Occipital lobe (tissue), 2 donors: ENCODE results near the gene C10orf62. TPM values are rescaled to one million over a fixed set of nuclear protein-coding genes. Genes with fewer than 3 reads are reported as not detected.

ENCODE experiments used
- DNase-seq: peaks from one replicate; lab custom pipeline; 2025; lab: John Stamatoyannopoulos, UW
- total RNA-seq: library from RNA; depleted of rRNA; stranded (reverse); fragments of >200 nt; gene quantifications from one replicate; pipeline ENCODE4 v1.2.3, GENCODE V29; 2014

Gene C10orf62
- total RNA-seq, 1 donor from 2014 or later: not detected

DNA sequence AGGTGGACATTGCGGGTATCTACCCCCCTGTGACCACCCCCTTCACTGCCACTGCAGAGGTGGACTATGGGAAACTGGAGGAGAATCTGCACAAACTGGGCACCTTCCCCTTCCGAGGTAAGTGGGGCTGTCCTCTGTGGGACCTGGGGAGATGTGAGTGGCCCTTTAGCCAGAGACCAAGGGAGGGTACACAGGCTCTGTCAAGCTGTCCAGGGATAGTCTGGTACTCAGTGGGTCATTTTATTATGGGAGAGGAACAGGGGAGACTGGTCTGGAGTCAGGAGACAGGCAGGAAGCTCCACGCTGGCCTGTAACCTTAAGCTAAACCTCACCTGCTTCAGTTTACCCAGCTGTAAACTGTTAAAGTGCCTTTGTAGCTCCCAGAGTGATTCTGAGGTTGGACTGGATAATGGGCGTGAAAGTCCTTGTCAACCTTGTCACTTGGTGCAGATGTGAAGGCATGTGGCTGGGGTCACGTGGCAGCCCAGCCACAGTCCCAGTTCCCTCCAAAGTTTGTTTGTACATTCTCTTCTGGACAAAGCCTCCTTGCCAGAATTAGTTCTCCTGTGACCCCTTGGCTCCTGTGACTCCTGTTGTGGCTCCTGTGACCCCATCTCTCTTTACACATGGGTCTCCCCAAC, 4.6 kb upstream of the C10orf62 start:
- no peak for DNase-seq

DNA sequence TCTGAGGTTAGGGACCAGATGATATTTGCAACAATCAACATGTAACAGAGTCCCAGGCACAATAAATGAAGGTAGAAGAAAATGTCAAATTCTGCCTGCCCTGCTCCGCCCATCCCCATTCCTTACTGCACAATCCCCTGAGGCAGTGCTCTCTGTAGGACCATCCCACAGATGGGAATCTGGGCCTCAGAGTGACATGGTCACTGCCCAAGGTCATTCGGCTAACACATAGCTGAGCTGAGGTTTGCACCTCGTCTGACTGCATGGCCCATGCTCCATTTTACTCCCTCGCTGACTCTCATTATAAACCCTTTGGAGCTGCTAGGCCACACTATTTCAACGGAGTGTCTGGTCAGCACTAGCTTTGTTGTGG, 4.1 kb upstream of the C10orf62 start:
- no peak for DNase-seq

DNA sequence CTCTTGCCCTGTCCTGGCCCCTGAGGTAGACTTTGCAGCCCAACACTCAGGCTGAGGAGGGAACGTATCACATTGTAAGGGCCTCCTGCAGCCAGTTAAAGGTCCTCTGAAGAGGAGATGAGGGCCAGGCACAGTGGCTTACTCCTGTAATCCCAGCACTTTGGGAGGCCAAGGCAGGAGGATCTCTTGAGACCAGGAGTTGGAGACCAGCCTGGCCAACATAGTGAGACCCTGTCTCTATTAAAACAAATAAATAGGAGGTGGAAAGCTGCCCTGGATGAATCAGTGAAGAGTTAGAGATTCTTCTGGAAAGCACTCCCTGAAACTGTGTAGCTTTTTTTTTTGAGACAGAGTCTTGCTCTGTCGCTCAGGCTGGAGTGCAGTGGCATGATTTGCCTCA, 2.3 kb upstream of the C10orf62 start:
- DNase-seq: no peak

DNA sequence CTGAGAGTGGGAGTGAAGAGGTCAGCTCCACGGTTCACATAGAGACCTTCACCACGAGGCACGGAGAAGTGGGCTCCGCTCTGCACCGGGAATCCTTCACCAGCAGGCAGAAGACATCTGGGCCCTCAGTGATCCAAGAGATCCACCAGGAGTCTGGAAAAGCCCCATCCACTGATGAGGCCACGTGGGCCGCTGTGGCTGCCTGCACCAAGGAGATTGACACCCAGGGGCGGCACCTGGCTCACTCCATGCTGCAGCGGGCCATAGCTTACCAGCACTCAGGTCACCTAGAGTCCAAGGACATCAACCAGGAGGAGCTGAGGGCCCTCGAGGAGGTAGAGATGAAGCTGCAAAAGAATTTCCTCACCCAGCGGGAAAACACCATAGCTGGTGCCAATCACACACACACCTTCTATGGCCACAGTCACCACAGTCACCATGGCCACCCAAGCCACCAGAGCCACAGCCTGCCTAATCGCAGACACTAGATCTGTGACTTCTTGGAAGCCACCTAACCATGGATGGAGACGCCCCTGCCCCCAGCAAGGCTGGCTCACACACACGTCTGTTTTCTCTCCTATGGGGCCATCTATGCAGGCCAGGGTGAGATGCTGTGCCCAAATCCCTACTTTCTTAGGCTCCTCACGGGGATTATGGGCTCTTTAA, 694 bp downstream of the C10orf62 start:
- no peak for DNase-seq

DNA sequence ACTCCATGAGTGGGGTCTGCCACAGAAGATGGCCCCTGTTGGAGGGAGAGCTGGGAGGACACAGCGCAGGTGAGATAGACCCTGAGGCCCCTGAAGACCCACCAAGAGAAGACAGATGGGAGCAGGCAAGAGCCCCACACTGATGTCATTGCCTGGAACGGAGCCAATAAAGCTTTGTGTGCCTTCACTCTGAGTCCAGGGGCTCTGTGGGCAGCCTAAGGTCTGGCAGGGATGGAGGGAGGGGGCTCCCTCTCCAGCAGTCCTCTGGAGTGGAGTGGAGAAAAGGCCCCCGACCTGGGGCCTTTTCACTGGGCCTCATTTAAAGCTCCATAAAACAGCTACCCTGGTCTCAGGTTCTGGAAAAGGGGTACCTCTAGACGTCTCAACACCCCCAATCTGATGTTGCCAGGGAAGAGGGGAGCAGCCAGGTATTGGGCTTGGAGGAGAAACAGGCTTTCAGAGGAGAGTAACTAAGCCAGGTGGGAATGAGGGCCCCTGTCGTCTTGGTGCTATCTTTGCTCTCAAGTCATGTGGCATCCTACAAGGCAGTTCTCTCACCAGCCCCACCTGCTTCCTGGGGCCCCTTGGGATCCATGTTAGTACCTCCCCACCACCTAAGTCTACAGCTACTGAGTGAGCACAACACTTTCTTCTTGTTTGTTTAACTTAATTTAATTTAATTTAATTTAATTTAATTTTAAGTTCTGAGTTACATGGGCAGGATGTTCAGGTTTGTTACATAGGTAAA, 1.4 kb downstream of the C10orf62 start:
- no peak for DNase-seq

DNA sequence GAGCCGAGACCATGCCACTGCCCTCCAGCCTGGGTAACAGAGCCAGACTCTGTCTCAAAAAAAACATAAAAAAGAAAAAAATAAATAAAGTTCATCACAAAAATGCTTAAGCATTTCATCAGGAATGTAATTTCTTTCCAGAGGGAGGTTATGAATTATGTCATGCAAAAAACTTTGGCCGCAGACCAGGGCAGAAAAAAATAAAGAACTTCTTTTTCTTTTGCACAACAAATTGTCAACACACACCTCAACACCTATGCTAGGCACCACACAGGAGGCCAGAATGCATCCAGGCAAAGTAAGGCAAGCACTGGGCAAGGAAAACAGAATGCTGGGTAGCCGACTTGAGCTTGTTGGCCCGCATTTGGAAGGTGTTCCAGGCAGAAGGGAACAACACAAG, 3.9 kb downstream of the C10orf62 start:
- DNase-seq: no peak

DNA sequence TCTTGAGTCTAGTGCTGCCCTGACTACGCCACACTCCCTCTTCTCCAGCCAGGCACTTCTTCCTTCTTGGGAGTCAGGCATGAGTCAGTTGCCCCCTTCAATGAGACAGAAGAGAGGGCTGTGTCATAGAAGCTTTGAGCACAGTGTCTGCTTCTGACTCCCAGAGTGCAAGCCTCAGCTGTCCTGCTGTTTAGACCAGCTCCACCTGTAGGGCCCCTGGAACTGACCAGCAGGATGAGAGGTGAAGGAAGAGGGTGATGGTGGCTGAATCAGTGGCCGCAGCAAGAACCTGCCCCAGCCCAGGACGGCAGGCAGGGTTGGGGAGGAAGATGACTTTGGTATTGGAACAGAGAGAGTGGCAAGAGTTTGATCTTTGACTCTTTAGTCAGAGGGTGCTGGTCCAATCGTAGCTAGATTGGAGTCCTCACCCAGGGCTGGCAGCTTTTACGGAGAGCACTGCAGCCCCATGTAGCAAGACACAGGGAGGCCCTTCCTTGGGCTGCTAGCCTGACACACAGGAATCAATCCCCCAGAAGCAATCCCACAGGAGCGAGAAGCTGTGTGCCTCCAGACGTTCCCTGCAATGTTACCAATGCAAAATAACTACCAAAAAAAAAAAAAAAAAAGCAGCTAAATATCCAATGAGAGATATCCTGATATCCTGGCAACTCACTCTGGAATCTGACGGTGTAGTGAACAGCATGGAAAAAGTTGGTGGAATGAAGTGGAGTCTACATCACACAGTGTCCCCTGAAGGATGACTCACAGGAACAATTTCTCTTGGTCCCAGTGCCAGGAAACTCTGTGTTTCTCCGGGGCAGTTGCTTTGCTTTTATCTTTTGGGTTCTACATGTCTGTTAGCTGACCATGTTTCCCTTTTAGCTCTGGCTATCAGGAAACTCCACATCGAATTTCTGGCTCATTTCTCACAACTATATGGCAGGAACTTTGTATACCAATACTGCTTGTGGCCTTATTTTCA, 6.9 kb downstream of the C10orf62 start:
- peak; percentile 31 for DNase-seq

DNA sequence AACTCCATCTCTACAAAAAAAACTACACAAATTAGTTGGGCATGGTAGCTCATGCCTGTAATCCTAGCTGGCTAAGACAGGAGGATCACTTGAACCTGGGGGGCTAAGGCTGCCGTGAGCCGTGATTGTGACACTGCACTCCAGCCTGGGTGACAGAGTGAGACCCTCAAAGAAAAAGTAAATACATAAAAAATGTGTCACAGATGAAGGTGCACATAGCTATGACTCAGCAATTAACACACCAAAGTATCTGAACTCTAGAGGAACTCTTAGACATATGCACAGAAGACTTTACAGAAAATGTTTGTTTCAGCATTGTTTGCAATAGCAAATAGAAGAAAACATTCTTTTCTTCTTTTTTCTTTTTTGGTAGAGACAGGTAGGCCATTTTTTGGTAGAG, 8.3 kb downstream of the C10orf62 start:
- DNase-seq: no peak

DNA sequence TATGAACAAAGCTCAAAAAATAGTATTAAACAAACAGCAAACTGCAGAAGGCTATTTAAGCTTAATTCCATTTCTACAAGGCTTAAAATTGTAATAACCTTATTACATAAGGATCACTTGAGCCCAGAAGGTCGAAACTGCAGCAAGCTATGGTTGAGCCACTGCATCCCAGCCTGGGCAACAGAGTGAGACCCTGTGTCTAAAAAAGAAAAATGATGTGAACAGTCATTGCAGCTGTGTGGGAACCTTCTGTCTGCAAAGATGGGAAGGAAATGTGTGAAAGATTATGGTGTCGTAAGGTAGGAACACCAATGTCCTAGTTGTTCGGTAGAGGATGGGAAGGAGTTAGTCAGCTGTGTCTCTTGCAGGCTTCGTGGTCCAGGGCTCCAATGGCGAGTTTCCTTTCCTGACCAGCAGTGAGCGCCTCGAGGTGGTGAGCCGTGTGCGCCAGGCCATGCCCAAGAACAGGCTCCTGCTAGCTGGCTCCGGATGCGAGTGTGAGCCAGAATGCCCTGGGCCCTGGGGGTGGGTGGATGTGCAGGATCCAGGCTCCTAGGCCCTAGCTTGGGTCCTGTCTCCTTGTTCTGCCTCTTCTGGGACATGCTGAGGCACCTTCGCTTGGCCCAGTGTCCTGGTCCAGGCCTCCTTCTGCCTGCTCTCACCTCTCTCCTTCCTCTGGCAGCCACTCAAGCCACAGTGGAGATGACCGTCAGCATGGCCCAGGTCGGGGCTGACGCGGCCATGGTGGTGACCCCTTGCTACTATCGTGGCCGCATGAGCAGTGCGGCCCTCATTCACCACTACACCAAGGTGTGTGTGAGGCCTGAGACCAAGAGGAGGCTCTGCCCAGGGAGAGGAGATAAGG, 9.1 kb downstream of the C10orf62 start:
- no peak for DNase-seq

DNA sequence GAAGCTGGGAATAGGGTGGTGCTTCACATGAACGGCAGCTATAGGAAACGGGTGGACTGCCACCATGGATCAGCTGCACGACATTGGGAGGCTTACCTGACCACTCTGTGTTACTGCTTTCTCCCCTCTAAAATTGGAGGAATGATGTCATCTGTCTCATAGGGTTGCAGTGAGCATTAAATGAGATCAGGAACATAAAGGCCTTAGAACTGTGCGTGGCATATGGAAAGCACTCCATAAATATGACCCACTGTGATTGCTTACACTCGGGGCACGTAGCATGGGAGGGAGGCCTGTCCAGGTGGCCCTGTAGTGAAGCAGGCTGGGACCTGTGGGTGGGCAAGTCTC, 9.7 kb downstream of the C10orf62 start:
- DNase-seq: no peak

DNA sequence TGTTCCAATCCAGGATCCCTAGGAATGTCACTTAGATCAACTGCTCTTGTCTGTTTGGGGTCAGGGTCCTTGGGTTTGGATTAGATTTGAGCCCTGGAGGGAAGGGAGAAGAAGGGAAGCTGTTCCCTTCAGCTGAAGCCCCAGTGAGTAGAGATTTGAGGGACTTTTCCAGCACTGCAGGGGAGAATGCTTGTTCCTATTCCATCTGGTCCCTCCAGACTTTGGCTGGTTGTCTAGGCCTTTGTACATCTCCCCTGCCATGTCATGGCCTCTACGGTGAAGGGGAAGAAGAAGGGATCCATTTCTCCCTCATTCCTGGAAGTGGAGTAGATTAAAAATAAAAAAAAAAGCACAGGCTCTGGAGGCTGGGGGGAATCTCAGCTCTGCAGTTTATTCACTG, 11.1 kb downstream of the C10orf62 start:
- DNase-seq: no peak

DNA sequence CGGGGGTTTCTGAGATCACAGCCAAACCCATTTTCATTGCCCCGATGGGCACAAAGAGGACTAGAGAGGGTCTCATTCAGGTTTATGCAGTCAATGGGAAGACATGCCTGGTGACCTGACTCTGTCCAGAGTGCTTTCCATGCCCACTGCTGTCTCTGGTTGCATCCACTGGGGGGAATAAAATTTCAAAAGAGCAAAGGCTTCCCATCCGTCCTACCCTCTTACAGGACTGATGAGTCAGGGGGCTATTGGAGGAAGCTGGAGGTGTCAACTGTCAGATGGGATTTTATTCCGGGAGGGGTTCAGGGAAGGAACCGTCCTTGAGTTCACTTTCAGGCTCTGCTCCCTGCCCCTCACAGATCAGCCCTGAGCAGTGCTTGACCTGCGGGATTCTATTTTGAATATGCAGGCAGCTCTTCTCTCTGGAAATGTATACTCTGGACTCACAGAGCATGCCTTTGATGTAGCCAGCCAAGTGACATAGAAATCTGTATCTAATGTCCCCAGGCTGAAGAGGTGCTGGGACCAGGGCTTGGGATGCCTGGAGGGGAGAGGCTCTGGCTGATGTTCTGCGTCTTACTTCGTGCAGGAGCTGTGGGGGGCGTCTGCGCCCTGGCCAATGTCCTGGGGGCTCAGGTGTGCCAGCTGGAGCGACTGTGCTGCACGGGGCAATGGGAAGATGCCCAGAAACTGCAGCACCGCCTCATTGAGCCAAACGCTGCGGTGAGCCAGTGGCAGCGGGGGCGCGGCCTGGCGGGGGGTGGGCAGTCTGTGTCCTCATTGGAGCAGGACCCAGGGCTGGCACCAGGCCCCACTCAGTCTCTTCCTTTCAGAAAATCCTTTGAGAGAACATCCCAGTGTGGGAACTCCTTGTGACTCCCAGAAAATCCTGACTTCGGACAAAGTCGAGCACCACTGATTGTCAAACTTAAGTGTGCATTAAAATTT, 12.0 kb downstream of the C10orf62 start:
- no peak for DNase-seq

DNA sequence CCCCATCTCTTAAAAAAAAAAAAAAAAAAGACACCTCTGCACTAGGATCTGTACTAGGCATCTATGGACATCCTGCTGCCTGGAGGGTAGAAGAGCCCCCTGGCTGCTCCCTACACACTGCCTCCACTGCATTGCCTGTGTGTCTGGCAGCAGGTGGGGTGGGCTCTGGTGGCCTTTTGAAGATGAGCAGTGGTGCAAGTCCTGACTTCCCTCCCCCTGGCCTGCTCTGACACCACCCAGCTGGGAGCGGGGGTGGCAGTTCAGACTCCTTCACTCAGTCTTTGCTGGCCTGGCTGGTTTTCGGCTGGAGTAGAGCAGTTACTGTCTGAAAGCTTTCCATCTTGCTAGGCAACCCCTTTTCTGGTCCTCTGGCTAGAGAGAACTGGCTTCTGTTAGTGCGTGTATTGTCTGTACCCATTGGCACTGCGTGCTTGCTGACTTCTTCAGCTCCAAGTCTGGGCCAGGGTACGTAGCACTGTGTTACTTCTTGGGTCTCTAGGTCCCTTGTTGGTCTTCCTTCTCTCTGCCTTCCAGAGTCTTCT, 17.6 kb downstream of the C10orf62 start:
- no peak for DNase-seq

DNA sequence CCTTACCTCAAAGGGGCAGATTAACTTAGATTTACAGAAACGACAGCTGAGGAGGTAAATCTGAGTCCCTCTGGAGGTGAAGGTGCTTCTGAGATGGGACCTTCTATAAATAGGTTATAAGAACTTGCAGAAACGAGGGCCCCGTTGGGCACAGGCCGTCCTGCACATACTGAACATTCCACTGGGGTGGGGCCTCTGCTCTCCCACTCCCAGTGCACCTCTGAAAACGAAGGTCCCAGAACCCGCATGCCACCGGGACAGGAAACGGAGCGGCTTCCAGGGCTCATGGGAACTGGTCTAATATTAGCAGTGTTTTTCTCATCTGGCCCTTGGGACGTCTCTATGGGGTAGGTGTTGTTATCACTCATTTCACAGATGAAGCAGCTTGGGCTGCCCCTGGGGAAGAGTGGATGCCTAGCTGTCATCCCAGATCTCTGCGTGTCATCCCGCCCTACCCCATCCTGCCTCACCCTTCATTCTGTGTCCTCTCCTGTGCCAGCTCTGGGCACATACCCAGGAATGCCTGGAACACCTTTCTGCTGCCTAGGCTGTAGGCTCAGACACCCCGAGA, 19.6 kb downstream of the C10orf62 start:
- DNase-seq: no peak

DNA sequence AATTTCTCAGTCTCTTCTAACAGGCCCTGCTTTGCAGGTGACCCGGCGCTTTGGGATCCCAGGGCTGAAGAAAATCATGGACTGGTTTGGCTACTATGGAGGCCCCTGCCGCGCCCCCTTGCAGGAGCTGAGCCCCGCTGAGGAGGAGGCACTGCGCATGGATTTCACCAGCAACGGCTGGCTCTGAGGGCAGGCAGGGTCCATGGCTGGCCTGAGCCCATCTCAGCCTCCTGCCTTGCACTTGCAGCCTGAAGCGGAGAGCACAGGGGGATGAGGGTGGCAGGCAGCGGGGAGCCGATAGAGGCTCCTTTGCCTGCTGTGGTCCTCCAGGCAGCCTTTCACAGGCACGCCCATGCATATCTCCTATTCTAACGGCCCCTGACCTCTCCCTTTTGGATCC, 22.0 kb downstream of the C10orf62 start:
- DNase-seq: no peak

DNA sequence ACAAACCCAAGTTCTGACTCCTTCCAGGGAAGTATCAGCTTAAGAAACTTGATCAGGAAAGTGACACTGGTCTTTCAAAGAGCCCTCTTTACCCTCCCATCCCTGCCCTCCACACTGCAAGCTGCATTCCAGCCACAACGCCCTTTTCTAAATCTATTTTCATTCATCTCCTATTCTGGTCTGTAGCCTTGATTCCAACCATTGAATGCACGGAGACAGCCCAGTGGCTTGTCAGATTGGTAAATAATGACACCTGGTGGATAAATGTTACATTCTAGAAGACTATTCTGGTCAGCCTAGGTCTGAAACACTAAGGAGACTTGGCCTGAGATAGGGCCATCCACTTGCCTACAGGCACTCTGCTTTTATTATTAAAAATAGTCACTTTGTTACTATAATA, 22.9 kb downstream of the C10orf62 start:
- DNase-seq: no peak

DNA sequence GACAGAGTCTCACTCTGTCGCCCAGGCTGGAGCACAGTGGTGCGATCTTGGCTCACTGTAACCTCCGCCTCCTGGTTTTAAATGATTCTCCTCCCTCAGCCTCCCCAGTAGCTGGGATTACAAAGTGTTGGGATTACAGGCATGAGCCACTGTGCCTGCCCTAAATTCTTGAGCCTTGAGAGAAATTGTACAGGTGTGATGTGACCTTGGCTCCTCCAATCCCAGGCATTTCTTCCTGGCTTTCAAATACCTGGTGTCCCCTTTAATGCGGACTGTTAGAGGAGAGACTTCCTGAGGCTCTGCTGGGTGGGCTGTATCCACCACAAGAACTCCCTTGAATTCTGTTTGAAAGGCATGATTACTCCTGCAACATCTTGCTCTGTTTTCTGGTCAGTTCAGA, 28.8 kb downstream of the C10orf62 start:
- no peak for DNase-seq

DNA sequence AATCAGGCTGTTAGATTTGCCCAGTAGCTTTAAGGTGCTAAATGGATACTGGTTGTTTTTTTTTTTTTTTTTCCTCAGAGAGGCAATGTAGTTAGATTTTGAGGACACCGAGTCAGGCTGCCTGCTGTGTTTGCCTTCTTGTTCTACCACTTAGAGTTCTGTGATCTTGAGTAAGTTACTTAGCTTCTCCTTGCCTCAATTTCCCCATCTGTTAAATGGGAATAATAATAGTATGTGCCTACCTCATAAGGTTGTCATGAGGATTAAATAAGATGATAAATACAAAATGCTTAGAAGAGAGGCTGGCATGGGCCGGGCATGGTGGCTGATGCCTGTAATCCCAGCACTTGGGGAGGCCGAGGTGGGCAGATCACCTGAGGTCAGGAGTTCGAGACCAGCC, 29.2 kb downstream of the C10orf62 start:
- no peak for DNase-seq

DNA sequence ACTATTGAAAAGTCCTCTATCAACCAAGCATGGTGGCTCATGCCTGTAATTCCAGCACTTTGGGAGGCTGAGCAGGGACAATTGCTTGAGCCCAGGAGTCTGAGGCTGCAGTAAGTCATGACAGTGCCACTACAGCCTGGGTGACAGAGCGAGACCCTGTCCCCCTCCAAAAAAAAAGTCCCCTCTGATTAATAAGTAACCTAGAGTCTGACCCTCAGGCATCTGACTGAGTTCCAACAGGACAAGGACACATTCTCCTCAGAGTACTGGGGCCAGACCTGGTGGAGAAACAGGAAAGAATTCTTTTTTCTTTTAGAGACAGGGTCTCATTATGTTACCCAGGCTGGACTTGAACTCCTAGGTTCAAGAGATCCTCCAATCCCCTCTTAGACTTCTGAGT, 33.8 kb downstream of the C10orf62 start:
- DNase-seq: no peak
